Measurements from ENCODE around the gene MVK.

DNA sequence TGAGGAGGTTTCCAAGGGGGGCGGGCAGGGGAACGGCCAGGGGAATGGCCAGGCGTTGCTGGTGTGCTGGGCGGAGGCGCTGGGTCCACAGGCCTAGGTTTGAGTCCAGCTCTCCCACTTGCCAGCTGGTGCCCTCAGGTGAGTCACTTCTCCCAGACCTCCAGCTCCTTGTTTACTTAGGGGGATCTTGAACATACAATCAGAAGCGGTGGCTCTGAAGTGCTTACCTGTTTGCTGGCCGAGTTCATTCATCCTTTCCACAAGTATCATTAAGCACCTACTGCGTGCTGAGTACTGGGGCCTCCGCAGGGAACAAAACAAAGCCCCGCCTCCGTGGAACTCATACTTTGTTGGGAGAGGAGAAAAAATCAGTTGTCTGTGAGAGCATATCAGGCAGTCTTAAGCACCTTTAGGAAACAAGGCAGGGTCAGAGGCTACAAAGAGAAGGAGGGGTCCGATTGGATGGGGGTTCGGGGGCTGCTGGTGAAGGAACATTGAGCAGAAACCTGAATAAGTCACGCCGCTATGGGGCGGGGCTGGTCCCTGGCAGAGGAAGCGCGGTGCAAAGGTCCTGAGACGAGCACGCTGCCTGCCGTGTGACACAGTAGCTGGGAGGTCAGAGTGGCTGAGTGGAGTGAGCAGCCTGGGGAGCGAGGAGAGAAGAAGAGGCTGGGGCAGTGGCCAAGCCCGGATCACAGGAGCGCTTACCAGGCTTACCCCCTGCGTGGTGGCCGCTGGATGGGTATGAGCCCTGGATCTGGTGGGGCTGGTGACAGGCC is 15.1 kb downstream of the MVK start:
- no peak for TF ChIP-seq POLR2A (IDR thresholded peaks at IDR 0.05; ENCODE audit: low read depth, low read length)
- no peak for TF ChIP-seq POLR2AphosphoS5 (IDR thresholded peaks at IDR 0.05; ENCODE audit: low read depth, low read length)
- no peak for TF ChIP-seq SPI1 (IDR thresholded peaks at IDR 0.05; ENCODE audit: low read depth, low read length)

Measured in GM12891 (cell line).